Activated CD4-positive, alpha-beta T cell treated with anti-CD3 and anti-CD28 coated beads for 36 hours (primary cell): Measurements from ENCODE around the gene PNISR. TPM values are rescaled to one million over a fixed set of nuclear protein-coding genes. Genes with fewer than 3 reads are reported as not detected.

Experiments used
- ATAC-seq: fragments of 200-7000 bp; cut with Tn5 transposase; one replicate; pipeline ENCODE4 v1.10.0; 2021; ENCODE audit warnings: mild to moderate bottlenecking, moderate library complexity
- CTCF ChIA-PET: fragments of 350-600 bp; sonication (Branson Sonifier 250); formaldehyde crosslinking; loops from one replicate; lab custom pipeline; 2021; ENCODE audit warnings: antibody characterized with exemption; lab: Charles Lee
- POLR2A ChIA-PET: fragments of 350-600 bp; sonication (Branson Sonifier 250); formaldehyde crosslinking; loops from one replicate; lab custom pipeline; 2021; ENCODE audit warnings: antibody characterized with exemption, inconsistent platforms; lab: Charles Lee
- DNase-seq: peaks from one replicate; pipeline ENCODE4 v3.0.0-alpha.2; 2020
- H3K27ac Mint-ChIP-seq: one replicate; pipeline ENCODE4 v1.8.0; 2021; ENCODE audit warnings: mixed read lengths
- H3K27me3 Mint-ChIP-seq: one replicate; pipeline ENCODE4 v1.8.0; 2021; ENCODE audit warnings: mixed read lengths
- H3K36me3 Mint-ChIP-seq: one replicate; pipeline ENCODE4 v1.8.0; 2021; ENCODE audit warnings: low read depth, mixed read lengths
- H3K4me1 Mint-ChIP-seq: one replicate; pipeline ENCODE4 v1.8.0; 2021; ENCODE audit warnings: mixed read lengths
- H3K4me3 Mint-ChIP-seq: one replicate; pipeline ENCODE4 v1.8.0; 2021; ENCODE audit warnings: mild to moderate bottlenecking, moderate library complexity, mixed read lengths
- H3K9me3 Mint-ChIP-seq: one replicate; pipeline ENCODE4 v1.8.0; 2021; ENCODE audit warnings: low read depth, mixed read lengths
- intact Hi-C, 2 experiments: fragments of 100-400 bp; cut with DNase I in 1 of 2; cut with micrococcal nuclease in 1 of 2; formaldehyde crosslinking; loops; one replicate each; pipeline versions ENCODE4 v1.14.2 to v1.15.1; 2022 to 2024; cut with DNase I, micrococcal nuclease
- total RNA-seq, 2 experiments: library from RNA; stranded (reverse); gene quantifications; one replicate each; pipeline ENCODE4 v1.2.3, GENCODE V29; 2021

PNISR gene
- total RNA-seq, 2 experiments from 2014 or later = 127 to 148 TPM

DNA sequence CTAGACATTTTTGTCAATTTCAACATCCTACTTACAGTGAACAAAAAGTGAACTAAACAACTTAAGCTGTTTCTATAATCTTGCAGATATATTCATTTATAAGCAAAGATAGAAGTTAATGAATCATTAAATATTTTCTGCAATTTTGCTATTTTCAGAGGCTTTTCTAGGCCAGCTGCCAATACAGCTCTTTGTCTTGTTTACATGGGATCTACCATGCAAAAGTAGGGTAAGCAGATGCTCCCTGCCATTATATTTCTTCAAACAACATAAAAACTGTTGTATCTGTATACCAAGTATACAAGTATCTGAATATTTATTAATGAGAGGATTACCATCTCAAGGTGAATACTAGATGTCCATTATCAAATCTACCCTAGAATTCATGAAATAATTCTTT, 15.4 kb downstream of the PNISR start:
- no peak overlapping the region for H3K27ac Mint-ChIP-seq
- POLR2A ChIA-PET = interaction anchor here (0.7 kb wide), 1 partner anchor 79 kb away, joined by 5 read pairs; no protein-coding TSS in a partner anchor
- intact Hi-C loops = no loop called here
- H3K9me3 Mint-ChIP-seq = no peaks in the 10 kb centered on the region
- ATAC-seq = no peak
- H3K4me1 Mint-ChIP-seq = peaks cover 21% of the 10 kb centered on the region
- peaks cover 50% of the 10 kb centered on the region for H3K36me3 Mint-ChIP-seq
- no peak for DNase-seq
- CTCF ChIA-PET = interaction anchor here (1.2 to 2.1 kb wide), 4 partner anchors 13 to 79 kb away, joined by 3 to 6 read pairs (median 5); no protein-coding TSS in a partner anchor
- H3K4me3 Mint-ChIP-seq = no peak overlapping the region
- no peaks in the 10 kb centered on the region for H3K27me3 Mint-ChIP-seq

DNA sequence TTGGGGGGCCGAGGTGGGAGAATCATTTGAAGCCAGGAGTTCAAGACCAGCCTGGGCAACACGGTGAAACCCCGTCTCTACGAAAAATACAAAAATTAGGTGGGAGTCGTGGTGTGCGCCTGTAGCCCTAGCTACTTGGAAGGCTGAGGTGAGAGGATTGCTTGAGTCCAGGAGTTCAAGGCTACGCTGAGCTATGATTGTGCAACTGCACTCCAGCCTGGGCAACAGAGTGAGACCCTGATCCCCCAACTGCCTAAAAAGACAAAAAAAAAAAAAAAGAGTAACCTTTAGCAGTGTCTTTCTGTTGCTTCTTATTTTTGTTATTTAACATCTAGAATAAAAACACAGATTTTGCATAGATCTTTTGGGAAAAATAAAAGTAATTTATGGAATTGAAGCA, 18.0 kb downstream of the PNISR start:
- ChIA-PET POLR2A (no interaction called here), CTCF (interaction anchor here (0.6 kb wide), 1 partner anchor 10 kb away, joined by 3 read pairs; no protein-coding TSS in a partner anchor)
- peaks cover 52% of the 10 kb centered on the region for H3K36me3 Mint-ChIP-seq
- intact Hi-C loops = no loop called here
- H3K27me3 Mint-ChIP-seq = no peaks in the 10 kb centered on the region
- no peak overlapping the region for H3K4me3 Mint-ChIP-seq
- DNase-seq (no peak), ATAC-seq (no peak)
- no peaks in the 10 kb centered on the region for H3K9me3 Mint-ChIP-seq
- H3K27ac Mint-ChIP-seq = peak overlapping the region; percentile 27
- H3K4me1 Mint-ChIP-seq = peaks cover 7% of the 10 kb centered on the region

DNA sequence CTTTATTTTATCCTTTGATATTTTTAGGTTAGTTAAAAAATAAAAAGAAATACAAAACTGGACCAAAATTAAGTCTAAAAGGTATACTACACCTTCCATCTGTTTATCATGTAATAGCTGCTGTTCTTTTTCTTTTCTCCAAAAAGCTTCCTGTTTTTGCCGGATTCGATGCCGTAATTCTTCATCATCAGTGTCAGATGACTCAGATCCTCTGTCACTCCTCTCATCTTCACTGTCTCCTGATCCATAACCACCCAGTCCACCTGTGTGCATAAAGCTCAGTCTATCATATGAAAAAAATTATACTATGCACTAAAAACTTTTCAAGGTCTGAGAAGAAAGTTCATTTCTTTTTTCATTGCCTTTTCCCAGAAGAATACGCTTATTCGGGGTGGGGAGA, 22.7 kb downstream of the PNISR start:
- H3K36me3 Mint-ChIP-seq = peaks cover 50% of the 10 kb centered on the region
- H3K27me3 Mint-ChIP-seq = no peaks in the 10 kb centered on the region
- CTCF ChIA-PET = interaction anchor here (1.0 to 1.4 kb wide), 3 partner anchors 9 to 18 kb away, joined by 3 read pairs; partner anchors contain the start of gene COQ3
- POLR2A ChIA-PET = no interaction called here
- ATAC-seq = no peak
- H3K27ac Mint-ChIP-seq = peak overlapping the region; percentile 37
- peaks cover 2% of the 10 kb centered on the region for H3K4me1 Mint-ChIP-seq
- H3K9me3 Mint-ChIP-seq = no peaks in the 10 kb centered on the region
- DNase-seq = no peak
- intact Hi-C loops = loop anchor here in 1 of 2 experiments (2.0 kb wide), 1 partner anchor 20 kb away; no protein-coding TSS in a partner anchor
- no peak overlapping the region for H3K4me3 Mint-ChIP-seq

DNA sequence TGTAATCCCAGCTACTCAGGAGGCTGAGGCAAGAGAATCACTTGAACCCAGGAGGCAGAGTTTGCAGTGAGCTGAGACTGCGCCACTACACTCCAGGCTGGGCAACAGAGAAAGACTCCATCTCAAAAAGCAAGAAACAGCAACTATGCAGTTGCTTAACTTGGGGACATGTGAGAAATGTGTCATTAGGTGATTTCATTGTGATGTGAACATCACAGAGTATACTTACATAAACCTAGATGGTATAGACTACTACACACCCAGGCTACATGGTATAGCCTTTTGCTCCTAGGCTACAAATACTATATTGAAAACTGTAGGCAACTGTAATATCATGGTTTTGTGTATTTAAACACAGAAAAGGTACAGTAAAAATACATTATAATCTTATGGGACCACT, 27.8 kb downstream of the PNISR start:
- POLR2A ChIA-PET = interaction anchor here (0.6 kb wide), 1 partner anchor 22 kb away, joined by 5 read pairs; no protein-coding TSS in a partner anchor

DNA sequence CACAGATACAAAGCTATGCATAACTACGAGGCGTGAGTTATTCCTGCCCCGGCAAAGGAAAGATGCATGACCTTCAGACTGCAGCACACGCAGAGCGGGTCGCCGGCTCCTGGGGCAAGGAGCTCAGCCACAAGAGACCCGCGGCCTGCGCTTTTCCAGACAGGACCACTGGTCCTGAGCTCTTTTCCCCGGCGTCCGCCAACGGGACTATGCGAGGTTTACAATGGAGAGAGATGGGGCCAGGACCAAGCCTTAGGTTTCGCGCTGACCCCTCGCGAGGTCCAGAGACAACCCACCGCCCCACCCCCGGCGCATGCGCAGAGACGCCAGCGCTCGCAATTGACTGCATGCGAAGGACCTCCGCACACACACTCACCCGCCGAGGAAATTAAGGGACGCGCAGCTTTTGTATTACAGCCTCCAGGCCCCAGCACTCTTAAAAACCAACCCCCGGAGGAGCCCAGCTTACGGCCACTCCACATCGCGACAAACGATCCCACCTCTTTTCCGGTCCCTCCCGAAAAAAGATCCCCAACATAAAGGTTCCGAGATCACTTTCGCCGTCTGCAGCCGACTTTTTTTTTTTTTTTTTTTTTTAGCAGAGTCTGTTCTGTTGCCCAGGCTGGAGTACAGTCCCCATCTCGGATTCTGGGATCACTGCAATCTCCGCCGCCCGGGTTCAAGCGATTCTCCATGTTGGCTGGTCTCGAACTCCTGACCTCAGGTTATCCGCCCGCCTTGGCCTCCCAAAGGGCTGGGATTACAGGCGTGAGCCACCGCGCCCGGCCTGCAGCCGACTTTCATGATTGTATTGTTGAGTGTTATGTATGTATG, 31.2 kb downstream of the PNISR start, which contains the start of gene COQ3:
TSS of gene COQ3 (minus strand) at position 498 of the 834 bp plus-strand sequence. CDS start at position 482, 16 bp downstream.
- ChIA-PET CTCF (interaction anchor here (0.6 to 3.6 kb wide), 9 partner anchors 8 to 63 kb away, joined by 3 to 19 read pairs (median 4); partner anchors contain the start of gene PNISR), POLR2A (interaction anchor here (0.6 to 1.3 kb wide), 5 partner anchors 30 to 174 kb away, joined by 3 to 4 read pairs (median 4); partner anchors contain the start of genes CCNC and PNISR)
- DNase-seq (peak; percentile 80), ATAC-seq (peak; percentile 87)
- intact Hi-C loops = loop anchor here (1.0 to 10.0 kb wide), 4 partner anchors 31 to 449 kb away; partner anchors contain the start of genes PNISR (in 2 of the 2) and FBXL4 (in 1 of the 2)
- Mint-ChIP-seq H3K27ac (peak within 1 kb of the TSS; percentile 84), H3K9me3 (no peaks in the 10 kb centered on the region), H3K4me1 (peaks cover 14% of the 10 kb centered on the region), H3K4me3 (peak within 1 kb of the TSS; percentile 94), H3K27me3 (no peaks in the 10 kb centered on the region), H3K36me3 (no peaks in the 10 kb centered on the region)

More for the DNA sequence above, 27.8 kb downstream of the PNISR start:
- H3K9me3 Mint-ChIP-seq = no peaks in the 10 kb centered on the region
- H3K27me3 Mint-ChIP-seq = no peaks in the 10 kb centered on the region
- DNase-seq (no peak), ATAC-seq (no peak)
- CTCF ChIA-PET = interaction anchor here (0.6 to 2.4 kb wide), 4 partner anchors 12 to 117 kb away, joined by 3 to 13 read pairs (median 4); partner anchors contain the start of gene USP45
- peaks cover 19% of the 10 kb centered on the region for H3K36me3 Mint-ChIP-seq
- intact Hi-C loops = loop anchor here in 1 of 2 experiments (10.0 kb wide), 1 partner anchor 452 kb away; the partner anchor contains the start of gene FBXL4
- H3K27ac Mint-ChIP-seq = no peak overlapping the region
- no peak overlapping the region for H3K4me3 Mint-ChIP-seq
- H3K4me1 Mint-ChIP-seq = peaks cover 14% of the 10 kb centered on the region

DNA sequence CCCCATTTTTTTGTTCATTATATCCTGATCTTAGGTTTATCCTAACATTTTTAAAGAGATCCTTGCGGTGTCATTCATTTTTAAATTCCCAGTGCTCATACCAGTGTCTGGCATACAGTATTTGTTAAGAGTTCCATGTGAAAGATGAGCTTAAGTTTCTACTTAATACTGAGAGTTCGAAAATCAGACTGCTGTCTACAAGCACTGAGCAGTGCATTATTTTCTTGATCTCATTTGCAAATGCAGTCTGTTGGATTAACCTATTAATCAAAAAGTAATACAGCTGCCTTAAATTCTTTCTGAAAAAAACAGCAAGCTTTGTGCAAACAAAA, 31.8 kb downstream of the PNISR start:
- CTCF ChIA-PET = interaction anchor here (0.6 to 3.6 kb wide), 8 partner anchors 9 to 63 kb away, joined by 3 to 19 read pairs (median 4); partner anchors contain the start of gene PNISR
- ATAC-seq (no peak), DNase-seq (no peak)
- intact Hi-C loops = loop anchor here (1.0 to 10.0 kb wide), 3 partner anchors 61 to 449 kb away; partner anchors contain the start of gene FBXL4 (in 1 of the 2)
- Mint-ChIP-seq H3K27me3 (no peaks in the 10 kb centered on the region), H3K27ac (peak overlapping the region; percentile 84), H3K9me3 (no peaks in the 10 kb centered on the region), H3K4me1 (peaks cover 16% of the 10 kb centered on the region), H3K4me3 (peak overlapping the region; percentile 94), H3K36me3 (no peaks in the 10 kb centered on the region)
- POLR2A ChIA-PET = interaction anchor here (1.0 to 1.3 kb wide), 3 partner anchors 31 to 175 kb away, joined by 4 read pairs; partner anchors contain the start of genes CCNC and PNISR

DNA sequence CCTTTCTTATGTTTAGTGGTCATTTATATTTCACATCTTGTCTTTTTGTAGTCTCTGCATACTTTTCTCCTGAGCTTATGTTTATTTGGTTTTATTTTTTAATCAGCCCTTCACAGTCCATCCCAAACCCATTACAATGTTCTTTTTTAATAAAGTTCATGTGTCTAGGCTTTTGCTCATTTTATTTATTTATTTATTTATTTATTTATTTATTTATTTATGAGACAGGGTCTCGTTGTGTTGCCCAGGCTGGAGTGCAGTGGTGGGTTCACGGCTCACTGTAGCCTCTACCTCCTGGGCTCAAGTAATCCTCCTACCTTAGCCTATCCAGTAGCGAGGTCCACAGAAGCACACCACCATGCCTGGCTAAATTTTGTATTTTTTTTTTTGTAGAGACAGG, 34.2 kb downstream of the PNISR start:
- POLR2A ChIA-PET = no interaction called here
- Mint-ChIP-seq H3K4me3 (no peak overlapping the region), H3K9me3 (no peaks in the 10 kb centered on the region), H3K36me3 (no peaks in the 10 kb centered on the region), H3K27ac (no peak overlapping the region), H3K4me1 (peaks cover 16% of the 10 kb centered on the region), H3K27me3 (no peaks in the 10 kb centered on the region)
- DNase-seq (no peak), ATAC-seq (no peak)
- CTCF ChIA-PET = interaction anchor here (1.5 kb wide), 1 partner anchor 61 kb away, joined by 3 read pairs; no protein-coding TSS in a partner anchor
- intact Hi-C loops = loop anchor here (5.0 to 10.0 kb wide), 2 partner anchors 59 to 446 kb away; partner anchors contain the start of gene FBXL4 (in 1 of the 2)

DNA sequence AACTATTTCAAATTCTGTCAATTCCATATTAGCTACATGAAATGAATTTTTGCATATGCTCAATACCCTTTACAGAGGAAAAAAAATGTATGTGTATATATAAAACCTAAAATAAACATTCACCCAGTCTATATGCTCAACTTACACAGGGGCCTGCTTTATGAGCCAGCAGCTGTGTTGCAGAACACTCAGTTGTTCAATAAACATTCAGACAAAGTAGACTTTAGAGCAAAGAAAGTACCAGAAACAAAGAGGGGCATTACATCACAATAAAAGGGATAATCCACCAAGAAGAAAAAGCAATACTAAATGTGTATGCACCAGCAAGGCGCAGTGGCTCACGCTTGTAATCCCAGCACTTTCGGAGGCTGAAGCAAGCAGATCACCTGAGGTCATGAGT, 40.6 kb downstream of the PNISR start:
- Mint-ChIP-seq H3K4me3 (no peak overlapping the region), H3K36me3 (no peaks in the 10 kb centered on the region), H3K27me3 (no peaks in the 10 kb centered on the region), H3K27ac (no peak overlapping the region), H3K4me1 (peaks cover 2% of the 10 kb centered on the region), H3K9me3 (no peaks in the 10 kb centered on the region)
- ChIA-PET POLR2A (no interaction called here), CTCF (interaction anchor here (0.7 kb wide), 1 partner anchor 95 kb away, joined by 3 read pairs; no protein-coding TSS in a partner anchor)
- DNase-seq (no peak), ATAC-seq (no peak)
- intact Hi-C loops = no loop called here

DNA sequence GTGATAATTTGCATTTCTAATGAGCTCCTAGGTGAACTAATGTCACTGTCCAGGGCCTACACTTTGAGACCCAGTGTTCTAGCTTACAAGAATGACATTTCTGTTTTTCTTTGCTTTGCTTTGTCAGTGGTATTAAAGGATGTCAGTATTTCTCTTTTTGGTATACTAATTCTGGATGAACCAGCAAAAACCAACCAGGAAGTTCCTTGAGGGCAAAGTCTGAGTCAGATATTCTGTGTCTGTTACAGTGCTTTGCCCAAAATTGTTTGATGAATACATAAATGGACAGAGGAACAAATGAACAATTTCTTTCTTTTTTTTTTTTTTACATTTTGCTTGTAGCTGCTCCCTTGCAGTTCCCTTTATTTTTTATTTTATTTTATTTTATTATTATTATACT, 46.5 kb downstream of the PNISR start:
- no peak for DNase-seq
- Mint-ChIP-seq H3K27me3 (no peaks in the 10 kb centered on the region), H3K9me3 (no peaks in the 10 kb centered on the region), H3K36me3 (peaks cover 4% of the 10 kb centered on the region), H3K27ac (no peak overlapping the region), H3K4me1 (no peaks in the 10 kb centered on the region), H3K4me3 (no peak overlapping the region)
- ChIA-PET CTCF (interaction anchor here (1.0 kb wide), 1 partner anchor 48 kb away, joined by 3 read pairs; no protein-coding TSS in a partner anchor), POLR2A (no interaction called here)
- intact Hi-C loops = no loop called here
- no peak for ATAC-seq

DNA sequence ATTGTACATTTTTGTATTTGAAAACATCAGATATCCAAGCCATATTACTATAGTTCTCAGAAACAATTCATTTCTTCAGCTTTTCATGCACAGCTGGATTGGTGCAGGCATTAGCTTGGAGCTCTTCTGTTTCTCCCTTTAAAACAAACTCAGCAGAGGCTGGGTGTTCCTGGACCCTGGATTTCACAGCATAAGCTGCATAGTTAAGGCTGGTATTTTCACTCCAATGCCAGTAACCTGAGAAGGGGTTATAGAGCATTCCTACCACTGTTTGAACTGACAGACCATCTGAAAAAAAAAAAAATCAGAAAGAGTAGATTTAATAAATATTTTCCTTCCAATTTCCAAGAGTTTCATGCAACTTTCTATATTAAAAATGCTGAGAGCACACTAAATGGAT, 55.6 kb downstream of the PNISR start:
- ChIA-PET POLR2A (no interaction called here), CTCF (interaction anchor here (1.0 to 1.4 kb wide), 4 partner anchors 8 to 39 kb away, joined by 3 to 5 read pairs (median 4); no protein-coding TSS in a partner anchor)
- intact Hi-C loops = no loop called here
- no peak for DNase-seq
- no peaks in the 10 kb centered on the region for H3K9me3 Mint-ChIP-seq
- no peaks in the 10 kb centered on the region for H3K27me3 Mint-ChIP-seq
- no peak overlapping the region for H3K27ac Mint-ChIP-seq
- no peak for ATAC-seq
- H3K4me3 Mint-ChIP-seq = no peak overlapping the region
- peaks cover under 1% of the 10 kb centered on the region for H3K4me1 Mint-ChIP-seq
- H3K36me3 Mint-ChIP-seq = no peaks in the 10 kb centered on the region

DNA sequence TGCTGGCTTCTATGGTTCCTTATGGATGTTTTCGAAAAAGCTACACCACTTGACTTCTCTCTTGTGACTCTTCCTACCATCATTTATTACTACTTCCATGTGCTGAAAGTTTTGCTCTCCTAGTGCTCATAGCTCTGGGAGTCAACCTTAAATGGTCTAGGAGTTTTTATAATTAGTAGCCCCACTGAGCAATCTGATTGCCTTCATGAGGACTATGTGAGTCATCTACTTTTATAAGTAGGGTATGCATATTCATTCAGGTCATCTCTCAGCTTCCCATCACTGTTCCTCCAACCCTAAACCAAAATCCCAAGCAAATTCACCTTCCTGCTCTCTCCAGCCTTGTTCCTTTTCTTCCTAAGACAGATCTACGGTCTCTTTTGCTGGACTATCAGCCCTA, 58.3 kb downstream of the PNISR start:
- H3K9me3 Mint-ChIP-seq = no peaks in the 10 kb centered on the region
- H3K36me3 Mint-ChIP-seq = no peaks in the 10 kb centered on the region
- DNase-seq (no peak), ATAC-seq (no peak)
- H3K4me1 Mint-ChIP-seq = peaks cover 16% of the 10 kb centered on the region
- intact Hi-C loops = no loop called here
- ChIA-PET POLR2A (no interaction called here), CTCF (interaction anchor here (0.9 to 1.3 kb wide), 2 partner anchors 9 to 37 kb away, joined by 3 to 4 read pairs; no protein-coding TSS in a partner anchor)
- H3K27me3 Mint-ChIP-seq = no peaks in the 10 kb centered on the region
- H3K27ac Mint-ChIP-seq = no peak overlapping the region
- no peak overlapping the region for H3K4me3 Mint-ChIP-seq
